Measurements from ENCODE around the gene MAD1L1. TPM values are rescaled to one million over a fixed set of nuclear protein-coding genes. Genes with fewer than 3 reads are reported as not detected.

MAD1L1 gene
- total RNA-seq, 1 experiment from 2014 or later: 43.8 TPM

DNA sequence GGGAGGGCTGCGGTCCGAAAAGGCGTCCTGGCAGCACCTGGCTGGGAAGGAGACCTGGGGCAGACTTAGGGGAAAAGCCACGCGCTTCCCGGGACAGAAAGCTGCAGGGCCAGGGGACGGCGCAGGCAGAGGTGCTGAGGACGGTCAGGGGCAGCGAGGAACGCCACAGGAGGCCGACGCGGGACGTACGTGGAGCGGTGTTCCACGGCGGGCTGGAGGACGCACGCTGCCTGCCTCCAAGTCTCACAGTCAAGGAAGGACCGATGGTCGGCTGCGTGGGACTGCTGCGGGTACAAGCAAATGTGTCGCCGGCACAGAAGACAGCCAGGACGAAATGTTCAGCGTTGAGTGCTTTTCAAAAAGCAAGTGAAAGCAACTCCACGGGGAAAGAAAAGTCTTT, 317.4 kb downstream of the MAD1L1 start:
- TF ChIP-seq CREB1 (CRISPR knock-in tag; IDR thresholded peaks at IDR 0.05): no peak
- TF ChIP-seq, protein P1, sequence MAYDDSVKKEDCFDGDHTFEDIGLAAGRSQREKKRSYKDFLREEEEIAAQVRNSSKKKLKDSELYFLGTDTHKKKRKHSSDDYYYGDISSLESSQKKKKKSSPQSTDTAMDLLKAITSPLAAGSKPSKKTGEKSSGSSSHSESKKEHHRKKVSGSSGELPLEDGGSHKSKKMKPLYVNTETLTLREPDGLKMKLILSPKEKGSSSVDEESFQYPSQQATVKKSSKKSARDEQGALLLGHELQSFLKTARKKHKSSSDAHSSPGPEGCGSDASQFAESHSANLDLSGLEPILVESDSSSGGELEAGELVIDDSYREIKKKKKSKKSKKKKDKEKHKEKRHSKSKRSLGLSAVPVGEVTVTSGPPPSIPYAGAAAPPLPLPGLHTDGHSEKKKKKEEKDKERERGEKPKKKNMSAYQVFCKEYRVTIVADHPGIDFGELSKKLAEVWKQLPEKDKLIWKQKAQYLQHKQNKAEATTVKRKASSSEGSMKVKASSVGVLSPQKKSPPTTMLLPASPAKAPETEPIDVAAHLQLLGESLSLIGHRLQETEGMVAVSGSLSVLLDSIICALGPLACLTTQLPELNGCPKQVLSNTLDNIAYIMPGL (CRISPR knock-in tag; IDR thresholded peaks at IDR 0.05): no peak
- TF ChIP-seq JAZF1 (CRISPR knock-in tag; IDR thresholded peaks at IDR 0.05): no peak
- TF ChIP-seq, protein P2, sequence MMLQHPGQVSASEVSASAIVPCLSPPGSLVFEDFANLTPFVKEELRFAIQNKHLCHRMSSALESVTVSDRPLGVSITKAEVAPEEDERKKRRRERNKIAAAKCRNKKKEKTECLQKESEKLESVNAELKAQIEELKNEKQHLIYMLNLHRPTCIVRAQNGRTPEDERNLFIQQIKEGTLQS (CRISPR knock-in tag; conservative IDR thresholded peaks at IDR 0.05): no peak
- TF ChIP-seq, protein P3, sequence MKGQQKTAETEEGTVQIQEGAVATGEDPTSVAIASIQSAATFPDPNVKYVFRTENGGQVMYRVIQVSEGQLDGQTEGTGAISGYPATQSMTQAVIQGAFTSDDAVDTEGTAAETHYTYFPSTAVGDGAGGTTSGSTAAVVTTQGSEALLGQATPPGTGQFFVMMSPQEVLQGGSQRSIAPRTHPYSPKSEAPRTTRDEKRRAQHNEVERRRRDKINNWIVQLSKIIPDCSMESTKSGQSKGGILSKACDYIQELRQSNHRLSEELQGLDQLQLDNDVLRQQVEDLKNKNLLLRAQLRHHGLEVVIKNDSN (CRISPR knock-in tag; IDR thresholded peaks at IDR 0.05): no peak
- TF ChIP-seq, protein P4, sequence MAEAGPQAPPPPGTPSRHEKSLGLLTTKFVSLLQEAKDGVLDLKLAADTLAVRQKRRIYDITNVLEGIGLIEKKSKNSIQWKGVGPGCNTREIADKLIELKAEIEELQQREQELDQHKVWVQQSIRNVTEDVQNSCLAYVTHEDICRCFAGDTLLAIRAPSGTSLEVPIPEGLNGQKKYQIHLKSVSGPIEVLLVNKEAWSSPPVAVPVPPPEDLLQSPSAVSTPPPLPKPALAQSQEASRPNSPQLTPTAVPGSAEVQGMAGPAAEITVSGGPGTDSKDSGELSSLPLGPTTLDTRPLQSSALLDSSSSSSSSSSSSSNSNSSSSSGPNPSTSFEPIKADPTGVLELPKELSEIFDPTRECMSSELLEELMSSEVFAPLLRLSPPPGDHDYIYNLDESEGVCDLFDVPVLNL (CRISPR knock-in tag; IDR thresholded peaks at IDR 0.05; ENCODE audit: borderline replicate concordance, low read depth): no peak
- TF ChIP-seq ZNF219 (CRISPR knock-in tag; IDR thresholded peaks at IDR 0.05; ENCODE audit: borderline replicate concordance): no peak
- TF ChIP-seq MXD4 (CRISPR knock-in tag; IDR thresholded peaks at IDR 0.05; ENCODE audit: borderline replicate concordance): no peak
- TF ChIP-seq ZNF423 (CRISPR knock-in tag; IDR thresholded peaks at IDR 0.05): no peak
- no peak for TF ChIP-seq SMAD3 (CRISPR knock-in tag; IDR thresholded peaks at IDR 0.05; ENCODE audit: borderline replicate concordance)
- TF ChIP-seq, protein P5, sequence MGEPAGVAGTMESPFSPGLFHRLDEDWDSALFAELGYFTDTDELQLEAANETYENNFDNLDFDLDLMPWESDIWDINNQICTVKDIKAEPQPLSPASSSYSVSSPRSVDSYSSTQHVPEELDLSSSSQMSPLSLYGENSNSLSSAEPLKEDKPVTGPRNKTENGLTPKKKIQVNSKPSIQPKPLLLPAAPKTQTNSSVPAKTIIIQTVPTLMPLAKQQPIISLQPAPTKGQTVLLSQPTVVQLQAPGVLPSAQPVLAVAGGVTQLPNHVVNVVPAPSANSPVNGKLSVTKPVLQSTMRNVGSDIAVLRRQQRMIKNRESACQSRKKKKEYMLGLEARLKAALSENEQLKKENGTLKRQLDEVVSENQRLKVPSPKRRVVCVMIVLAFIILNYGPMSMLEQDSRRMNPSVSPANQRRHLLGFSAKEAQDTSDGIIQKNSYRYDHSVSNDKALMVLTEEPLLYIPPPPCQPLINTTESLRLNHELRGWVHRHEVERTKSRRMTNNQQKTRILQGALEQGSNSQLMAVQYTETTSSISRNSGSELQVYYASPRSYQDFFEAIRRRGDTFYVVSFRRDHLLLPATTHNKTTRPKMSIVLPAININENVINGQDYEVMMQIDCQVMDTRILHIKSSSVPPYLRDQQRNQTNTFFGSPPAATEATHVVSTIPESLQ (CRISPR knock-in tag; IDR thresholded peaks at IDR 0.05): no peak
- Mint-ChIP-seq H3K27me3 (ENCODE audit: low read depth) (no peaks in the 10 kb centered on the region), H3K4me3 (no peak overlapping the region), H3K27ac (0 out of 2 replicates have a peak overlapping the region, but pooled peaks have one; percentile 41), H3K9me3 (no peaks in the 10 kb centered on the region), H3K36me3 (no peaks in the 10 kb centered on the region), H3K4me1 (no peaks in the 10 kb centered on the region)
- ATAC-seq (no peak), DNase-seq (ENCODE audit: low spot score) (no peak)
- ChIA-PET POLR2A (no interaction called here), CTCF (no interaction called here)

DNA sequence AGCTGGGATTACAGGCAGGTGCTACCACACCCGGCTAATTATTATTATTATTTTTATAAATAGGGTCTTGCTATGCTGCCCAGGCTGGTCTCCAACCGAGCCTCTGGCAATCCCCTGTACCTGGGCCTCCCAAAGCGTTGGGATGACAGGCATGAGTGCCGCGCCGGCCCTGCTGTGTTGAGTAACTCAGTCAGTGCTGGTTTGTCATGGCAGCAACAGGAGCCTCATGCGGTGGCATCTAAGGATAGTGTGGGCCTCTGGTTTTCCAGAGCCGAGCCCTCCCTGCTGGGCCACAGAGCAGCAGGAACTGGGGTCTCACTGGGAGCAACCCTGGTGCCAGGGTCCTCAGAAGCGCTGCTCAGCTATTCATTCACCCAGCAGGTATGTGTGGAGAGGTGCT, 318.0 kb downstream of the MAD1L1 start:
- CTCF ChIA-PET: no interaction called here
- H3K27ac Mint-ChIP-seq: peak overlapping the region; percentile 83; the same call in 1 of the 2 replicates
- TF ChIP-seq ETV6 (CRISPR knock-in tag; IDR thresholded peaks at IDR 0.05) (no peak), NR2C2 (CRISPR knock-in tag; IDR thresholded peaks at IDR 0.05) (no peak), GTF2I (CRISPR knock-in tag; conservative IDR thresholded peaks at IDR 0.05) (no peak), NFYB (CRISPR knock-in tag; conservative IDR thresholded peaks at IDR 0.05; ENCODE audit: low read depth) (no peak), GRHL2 (CRISPR knock-in tag; IDR thresholded peaks at IDR 0.05; ENCODE audit: insufficient replicate concordance, severe bottlenecking) (no peak), ZNF219 (CRISPR knock-in tag; IDR thresholded peaks at IDR 0.05; ENCODE audit: borderline replicate concordance) (no peak)
- TF ChIP-seq, protein P3 (CRISPR knock-in tag; IDR thresholded peaks at IDR 0.05): no peak
- TF ChIP-seq, protein P5 (CRISPR knock-in tag; IDR thresholded peaks at IDR 0.05): no peak
- no peaks in the 10 kb centered on the region for H3K27me3 Mint-ChIP-seq (ENCODE audit: low read depth)
- H3K4me1 Mint-ChIP-seq: no peaks in the 10 kb centered on the region
- H3K9me3 Mint-ChIP-seq: no peaks in the 10 kb centered on the region
- no peak for DNase-seq (ENCODE audit: low spot score)
- POLR2A ChIA-PET: no interaction called here
- no peaks in the 10 kb centered on the region for H3K36me3 Mint-ChIP-seq
- H3K4me3 Mint-ChIP-seq: no peak overlapping the region
- ATAC-seq: no peak
